GM21381 (cell line): ENCODE measurements around the gene FOXF2.

Source experiments
- ATAC-seq: cut with Tn5 transposase; IDR thresholded peaks from one replicate; pipeline ENCODE4 v1.9.1; 2021; ENCODE audit warnings: mild to moderate bottlenecking, moderate library complexity; ENCODE audit not compliant: unreplicated experiment

Gene FOXF2

DNA sequence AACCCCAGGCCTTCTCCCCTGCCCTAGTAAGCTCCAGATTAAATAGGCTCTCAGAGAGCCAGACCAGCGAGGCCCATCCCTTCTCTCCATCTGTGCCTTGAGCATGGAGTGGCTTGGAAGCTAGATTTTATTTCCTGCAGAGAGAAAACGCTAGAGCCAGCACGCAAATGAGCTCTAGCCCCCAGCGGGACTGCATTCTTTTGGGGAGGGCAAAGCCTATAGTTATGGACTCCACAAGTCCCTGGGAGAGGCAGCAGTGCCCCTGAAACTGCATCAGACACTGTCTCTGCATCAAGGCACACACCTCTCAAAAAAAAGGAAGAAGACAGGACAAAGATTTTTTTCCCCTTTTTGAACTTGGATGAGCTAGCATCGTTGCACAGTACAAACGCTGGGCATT, 15.8 kb downstream of the FOXF2 start:
- ATAC-seq: no peak

DNA sequence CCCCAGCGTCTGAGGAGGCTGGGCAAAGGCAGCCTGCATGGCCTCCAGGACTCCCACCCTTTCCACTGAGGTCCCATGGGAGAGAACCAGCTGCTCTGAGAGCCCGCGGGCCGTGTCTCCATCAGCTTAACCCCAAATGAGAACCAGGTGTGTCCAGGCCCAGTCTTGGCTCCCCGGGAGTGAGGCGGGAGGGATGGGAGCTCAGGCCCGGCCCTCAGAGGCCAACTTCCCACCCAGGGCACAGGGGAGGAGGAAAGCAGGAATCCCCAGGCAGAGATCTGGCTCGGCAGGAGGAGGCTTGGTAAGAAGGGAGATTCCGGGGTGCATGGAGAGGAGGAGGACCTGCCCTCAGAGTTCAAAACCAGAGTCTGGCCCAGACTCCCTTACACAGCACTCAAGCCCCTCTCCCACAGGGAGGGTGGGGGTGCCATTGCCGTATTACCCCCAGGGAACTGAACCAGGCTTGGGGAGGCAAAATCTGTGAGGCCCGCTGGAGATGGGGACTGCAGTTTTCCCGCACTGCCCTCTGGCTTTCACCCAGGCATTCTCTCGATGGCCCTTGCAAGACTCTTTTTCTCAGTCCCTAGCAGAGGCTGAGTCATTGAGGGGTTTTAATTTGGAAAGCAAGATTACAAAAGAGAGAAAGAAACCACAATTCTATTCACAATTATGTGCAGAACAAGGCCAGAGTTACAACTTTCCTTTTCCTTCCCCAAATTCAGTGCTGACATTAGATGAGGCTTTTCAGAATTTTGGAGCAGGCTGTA, 17.1 kb downstream of the FOXF2 start:
- ATAC-seq: no peak

DNA sequence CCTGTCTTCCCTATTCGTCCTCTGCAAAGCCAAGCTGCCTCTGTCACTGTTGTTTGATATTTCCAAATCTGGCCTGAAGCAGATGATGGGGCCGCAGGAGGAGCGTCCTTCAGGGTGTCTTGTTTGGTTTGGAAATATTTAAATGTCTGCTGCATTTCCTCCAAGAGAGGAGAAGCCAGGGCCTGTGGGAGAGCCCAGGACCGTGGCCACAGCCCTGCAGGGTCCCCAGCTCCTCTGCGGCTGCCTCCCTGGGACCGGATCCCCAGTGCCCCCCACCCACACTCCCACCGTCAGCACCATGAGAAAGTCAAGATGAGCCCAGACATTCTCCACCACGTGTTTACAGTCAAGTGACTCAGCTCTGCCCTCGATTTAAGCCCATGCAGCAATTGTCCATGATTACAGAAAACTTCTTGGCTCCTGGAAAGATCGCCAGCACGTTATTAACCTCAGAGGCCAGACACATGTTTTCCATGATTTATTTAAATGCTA, 18.2 kb downstream of the FOXF2 start:
- no peak for ATAC-seq

DNA sequence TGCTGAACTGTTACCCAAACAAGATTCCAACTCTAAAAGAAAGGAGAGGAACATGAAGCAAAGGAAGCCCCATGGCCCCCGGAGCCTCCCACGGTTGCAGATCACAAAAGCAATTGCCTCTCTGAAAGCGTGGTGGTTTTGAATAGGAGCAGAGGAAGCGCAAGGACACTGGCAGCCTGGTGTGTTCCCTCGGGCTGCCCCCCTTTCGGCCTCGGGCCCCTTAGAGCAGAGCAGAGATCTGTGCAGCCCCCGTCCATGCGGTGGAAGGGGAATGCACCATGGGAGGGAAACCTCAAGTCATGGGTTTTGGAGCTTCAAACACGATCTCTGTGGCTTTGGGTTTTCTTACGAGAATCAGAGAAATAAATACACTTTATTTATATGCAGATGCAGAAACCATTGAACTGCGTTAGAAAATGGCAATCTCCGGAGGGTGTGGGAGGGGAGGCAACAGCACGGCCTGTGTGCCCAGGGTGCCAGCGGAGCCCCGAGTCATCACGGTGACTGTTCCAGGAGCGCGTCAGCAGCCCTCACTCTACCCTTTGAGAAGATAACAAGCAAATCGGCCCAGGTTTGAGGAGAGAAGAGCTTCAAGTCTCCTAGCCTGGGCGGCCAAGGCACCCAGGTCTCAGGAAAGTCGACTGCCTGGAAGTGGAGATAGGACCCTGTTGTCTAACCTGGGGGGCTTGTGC, 20.5 kb downstream of the FOXF2 start:
- no peak for ATAC-seq

DNA sequence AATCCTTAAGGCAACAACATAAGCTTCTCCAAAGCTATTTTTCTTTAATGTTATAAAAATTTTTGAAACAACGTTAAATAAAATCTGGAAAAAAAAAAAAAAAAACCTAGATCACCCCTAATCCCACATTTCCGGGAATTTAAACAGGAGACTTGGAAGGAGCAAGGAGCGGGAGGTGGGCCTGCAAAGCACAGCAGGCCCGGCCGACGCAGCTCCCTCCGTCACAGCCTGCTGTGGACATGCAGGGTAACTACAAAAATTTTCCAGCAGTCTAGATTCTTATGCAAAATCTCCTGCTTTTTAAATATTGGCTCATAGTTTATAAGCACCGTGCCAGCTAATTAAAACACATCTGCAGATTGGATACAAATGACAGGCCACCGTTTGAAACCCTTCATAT, 23.5 kb downstream of the FOXF2 start:
- ATAC-seq: no peak

DNA sequence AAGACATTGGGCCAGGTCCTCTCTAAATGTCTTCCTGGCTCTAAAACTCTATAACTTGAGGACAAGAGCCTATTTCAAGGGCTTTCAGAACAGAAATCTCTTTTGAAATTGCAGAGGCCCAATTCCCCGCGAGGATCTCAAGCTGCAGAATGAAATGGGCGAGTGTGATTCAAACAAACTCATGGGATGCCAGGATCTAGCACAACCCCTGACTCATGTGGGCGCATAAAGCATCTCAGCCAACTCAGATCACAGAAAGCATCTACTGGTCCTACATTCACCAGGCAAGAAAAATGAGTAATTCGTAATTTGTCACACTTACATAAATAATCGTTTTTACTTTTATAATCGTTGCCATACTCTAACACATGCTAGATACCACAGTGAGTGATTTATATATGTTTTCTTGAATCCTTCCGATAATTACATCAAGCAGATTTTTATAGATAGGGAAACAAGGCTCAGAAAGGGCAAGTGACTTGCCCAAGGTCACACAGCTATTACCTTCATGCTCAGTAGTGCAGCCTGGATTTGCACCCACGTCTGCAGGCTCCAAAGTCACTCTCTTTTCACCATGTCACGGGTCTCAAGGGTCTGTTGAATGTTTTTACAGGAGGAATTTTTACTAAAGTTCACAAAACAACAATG, 26.2 kb downstream of the FOXF2 start:
- ATAC-seq: no peak

DNA sequence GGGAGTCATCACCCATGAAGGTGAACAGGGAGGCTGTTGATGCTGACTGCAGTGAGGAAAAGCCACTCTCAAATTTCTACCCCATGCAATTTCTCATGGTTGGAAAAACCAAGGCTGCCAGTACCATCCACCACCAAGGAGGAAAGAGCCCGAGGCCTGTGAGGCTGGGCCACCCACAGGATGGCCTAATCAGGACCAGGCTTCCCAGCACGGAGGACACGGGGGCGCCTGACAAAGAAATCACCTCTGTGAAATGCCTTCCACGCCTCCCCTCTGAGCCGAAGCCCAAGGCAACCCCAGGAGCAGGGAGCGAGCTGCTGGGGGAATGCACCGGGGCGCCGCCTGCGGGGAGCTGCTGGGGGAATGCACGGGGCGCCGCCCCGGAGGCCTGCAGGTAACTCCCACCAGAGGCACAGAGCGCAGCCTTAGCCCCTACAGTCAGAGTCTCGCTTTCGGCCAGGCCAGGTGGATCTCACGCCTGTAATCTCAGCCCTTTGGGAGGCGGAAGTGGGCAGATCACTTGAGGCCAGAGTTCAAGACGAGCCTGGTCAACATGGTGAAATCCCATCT, 26.9 kb downstream of the FOXF2 start:
- ATAC-seq: no peak

DNA sequence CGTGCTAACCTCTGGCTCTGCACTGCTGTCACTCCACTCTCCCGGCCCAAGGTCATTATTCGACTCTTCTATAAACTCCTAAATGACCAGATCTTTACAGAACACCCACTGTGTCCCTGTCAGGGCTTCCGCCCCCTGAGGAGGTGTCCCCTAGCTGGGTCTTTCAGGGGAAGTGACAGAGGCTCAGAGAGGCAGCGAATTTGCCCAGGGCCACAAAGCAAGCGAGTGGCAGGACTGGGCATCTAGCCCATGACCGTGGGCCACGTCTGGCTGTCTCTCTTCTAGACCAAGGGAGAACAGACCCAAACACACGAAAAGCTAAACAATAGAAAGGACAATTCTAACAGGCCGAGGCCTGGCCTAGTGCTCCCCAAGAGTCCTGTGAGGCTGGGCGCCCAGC, 27.4 kb downstream of the FOXF2 start:
- no peak for ATAC-seq

DNA sequence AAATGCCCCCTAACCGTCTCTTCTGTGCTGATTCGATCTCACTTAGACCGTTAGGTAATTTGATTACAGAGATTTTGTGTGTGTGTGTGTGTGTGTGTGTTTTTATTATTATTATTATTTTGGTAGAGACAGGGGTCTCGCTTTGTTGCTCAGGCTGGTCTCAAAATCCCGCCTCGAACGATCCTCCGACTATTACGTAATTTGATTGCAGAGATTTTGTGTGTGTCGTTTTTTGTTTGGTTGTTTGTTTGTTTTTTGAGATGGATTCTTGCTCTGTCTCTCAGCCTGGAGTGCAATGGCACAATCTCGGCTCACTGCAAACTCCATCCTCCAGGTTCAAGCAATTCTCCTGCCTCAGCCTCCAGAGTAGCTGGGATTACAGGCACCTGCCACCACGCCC, 28.3 kb downstream of the FOXF2 start:
- no peak for ATAC-seq

DNA sequence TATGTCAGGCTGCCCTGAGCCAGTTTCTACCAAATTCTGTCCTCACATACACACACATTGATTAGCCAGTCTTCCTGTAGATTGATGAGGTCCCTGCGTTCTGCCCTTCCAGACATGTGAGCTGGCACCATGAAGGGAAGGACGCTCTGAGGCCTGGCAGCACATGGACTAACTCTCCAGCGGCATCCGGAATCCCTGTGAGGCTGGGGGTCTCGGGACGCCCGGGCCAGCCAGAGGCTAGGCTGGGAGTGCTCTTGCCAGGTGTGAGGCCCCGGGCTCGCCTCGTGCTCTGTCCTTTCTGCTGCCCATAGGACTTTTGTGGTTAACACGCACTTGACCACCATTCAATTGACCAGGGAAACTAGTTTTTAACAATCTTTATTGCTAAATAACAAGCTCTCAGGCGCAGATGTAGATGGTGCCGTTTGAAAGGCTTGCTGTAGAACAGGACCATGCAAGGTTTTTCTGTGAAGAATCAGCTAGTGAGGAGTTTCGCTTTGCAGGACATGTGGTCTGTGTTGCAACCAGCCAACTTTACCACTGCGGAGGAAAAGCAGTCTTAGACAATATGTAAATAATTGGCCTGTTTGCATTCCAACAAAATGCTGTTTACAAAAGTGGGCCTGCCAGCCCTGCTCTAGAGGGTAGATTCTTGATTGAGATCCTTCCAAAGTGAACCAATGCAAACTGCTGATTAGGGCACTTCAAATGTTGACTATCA, 29.3 kb downstream of the FOXF2 start:
- ATAC-seq: no peak

DNA sequence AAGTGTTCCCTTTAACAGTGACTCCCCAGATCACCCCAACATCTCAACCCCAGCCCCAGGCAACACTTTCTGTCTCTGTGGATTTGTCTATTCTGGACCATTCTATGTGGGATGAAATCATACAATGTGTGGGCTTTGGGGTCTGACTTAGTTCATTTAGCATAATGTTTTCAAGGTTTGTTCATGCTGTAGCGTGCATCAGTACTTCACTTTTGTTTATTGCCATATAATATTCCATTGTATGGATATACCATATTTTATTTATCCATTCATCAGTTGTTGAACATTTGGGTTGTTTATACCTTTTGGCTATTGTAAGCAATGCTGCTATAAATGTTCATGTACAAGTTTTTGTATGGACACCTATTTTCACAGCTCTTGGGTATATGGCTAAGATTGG, 31.0 kb downstream of the FOXF2 start:
- ATAC-seq: no peak

DNA sequence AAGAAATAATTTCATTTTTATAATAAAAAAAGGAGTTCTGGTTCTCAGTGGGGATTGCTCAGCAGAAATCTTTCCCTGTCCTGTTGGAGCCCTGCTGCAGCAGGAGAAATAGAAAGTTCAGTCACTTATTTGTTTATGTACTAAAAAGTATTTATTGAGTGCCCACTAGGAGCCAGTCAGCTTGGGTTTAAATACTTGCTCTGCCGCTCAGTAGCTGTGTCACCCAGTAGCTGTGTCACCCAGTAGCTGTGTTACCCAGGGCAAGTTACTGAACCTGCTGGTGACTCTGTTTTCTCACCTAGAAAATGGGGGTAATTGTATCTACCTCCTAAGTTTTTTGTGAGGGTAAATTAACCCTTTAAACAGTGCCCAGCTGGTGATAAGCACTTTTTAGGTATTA, 32.9 kb downstream of the FOXF2 start:
- no peak for ATAC-seq

DNA sequence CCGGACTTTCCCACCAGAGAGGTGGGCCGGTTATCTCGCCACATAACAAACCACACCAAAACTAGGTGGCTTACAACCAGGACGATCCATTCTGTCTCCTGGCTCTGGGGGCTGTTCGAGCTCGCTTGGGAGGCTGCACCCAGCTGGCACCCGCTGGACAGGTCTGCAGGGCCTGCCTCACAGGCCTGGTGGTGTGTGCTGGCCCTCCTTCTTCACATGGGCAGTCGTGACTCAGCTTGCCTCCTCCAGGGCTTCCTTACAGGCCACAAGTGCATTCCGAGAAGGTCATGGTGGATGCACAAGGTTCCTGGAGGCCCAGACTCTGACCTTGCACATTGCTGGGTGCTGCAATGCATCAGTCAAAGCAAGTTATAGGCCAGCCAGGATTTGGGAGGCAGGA, 34.2 kb downstream of the FOXF2 start:
- ATAC-seq: no peak

DNA sequence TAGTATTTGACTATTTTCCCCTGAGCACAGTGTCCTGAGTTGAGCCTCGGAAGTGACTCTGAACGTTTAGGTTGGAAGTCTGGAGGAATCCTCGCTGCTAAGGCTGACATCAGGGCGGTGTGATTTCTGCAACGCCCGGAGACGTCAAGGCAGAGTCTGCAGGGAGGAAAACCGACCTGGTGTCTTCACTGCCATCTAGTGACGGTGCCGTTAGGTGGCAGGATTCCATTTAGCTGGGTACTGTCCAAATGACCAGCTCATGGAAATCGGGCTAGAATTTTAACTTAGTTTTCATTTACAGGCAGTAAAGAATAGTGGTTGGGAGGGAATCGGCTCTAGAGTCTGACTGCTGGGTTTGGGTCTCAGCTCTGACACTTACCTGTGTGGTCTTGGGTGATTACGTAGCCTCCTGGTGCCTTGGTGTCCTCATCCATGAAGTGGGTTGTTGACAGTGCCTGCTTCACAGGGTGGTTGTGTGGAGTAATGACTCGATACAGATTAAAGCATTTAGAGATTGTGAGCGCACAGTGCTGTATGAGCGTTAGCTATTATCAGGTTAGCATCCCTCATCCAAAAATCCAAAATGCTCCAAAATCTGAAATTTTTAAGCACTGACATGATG, 35.0 kb downstream of the FOXF2 start:
- ATAC-seq: no peak

DNA sequence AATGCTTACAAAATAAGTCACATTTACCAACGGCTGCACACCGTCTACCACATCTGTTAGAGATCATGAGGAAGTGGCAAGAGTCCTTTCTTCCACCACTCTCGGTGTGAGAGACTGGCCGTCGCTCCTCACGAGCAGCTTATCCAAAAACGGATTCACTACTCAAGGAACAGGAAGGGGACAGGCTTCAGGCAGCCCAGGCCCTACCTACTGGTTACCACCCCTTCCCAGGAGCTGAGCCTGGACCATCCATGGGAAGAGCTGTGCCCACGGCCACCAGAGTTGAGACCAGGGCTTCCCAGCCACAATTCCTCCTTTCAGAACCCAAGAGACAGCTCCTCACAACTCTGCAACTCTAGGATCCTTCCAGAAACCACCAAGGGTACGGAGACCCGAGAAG, 37.0 kb downstream of the FOXF2 start:
- ATAC-seq: no peak

DNA sequence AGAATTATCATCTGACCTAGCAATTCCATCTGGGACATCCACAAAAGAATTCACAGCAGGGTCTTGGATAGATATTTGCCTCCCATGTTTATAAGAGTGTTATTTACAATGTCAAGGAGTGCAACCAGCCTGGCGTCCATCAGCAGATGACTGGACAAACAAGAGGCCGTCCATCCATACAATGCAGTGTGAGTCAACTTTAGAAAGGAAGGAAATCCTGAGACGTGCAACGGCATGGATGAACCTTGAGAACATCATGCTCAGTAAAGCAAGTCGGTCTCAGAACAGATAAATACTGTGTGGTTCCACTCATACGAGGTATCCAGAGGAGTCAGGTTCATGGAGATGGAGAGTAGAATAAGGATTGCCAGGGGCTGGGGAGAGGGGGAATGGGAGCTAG, 46.4 kb downstream of the FOXF2 start:
- ATAC-seq: no peak

DNA sequence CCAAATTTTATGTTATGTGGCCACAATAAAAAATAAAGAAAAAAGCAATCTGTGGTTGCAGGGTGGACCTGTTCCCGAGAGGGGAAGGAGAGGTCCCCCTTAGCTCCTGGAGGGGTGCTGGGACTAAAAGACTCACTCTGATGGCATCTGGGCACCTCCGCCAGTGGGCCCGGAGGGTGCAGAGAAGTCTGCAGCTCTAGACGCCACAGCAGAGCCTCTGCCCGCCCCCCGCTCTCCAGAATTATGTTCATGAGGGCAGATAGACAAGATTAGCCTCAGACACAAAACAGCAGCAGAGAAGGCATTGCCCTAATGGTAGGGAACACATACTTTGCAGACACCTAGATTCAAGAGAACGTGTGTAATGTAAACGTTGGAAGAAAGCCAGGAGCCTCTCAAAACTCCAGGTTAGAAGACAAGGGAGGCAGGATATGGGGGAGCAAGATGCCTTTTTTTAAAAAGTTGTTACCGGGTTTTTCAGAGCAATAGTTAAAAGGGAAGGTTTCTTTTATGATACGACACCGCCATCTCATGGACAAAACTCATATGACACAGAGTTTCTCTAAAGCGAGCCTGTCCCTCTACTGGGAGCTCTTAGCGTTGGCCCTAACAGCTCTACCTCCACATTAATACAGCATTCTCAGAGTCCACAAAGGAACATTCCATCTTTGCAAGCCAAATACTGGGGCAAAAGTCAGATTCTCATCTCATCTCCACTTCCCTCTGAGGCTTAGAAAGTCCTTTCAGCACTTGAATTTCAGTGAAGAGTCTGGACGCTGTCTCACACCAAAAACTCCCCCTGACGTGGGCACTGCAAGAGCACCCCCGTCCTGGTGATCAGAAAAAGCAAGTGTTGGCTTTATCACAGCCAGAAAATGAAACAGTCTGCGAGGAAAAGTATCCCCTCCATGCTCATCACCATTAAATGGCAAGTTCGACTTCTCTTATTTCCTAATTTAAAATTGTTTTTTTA, 47.2 kb downstream of the FOXF2 start:
- peak; percentile 65 for ATAC-seq

DNA sequence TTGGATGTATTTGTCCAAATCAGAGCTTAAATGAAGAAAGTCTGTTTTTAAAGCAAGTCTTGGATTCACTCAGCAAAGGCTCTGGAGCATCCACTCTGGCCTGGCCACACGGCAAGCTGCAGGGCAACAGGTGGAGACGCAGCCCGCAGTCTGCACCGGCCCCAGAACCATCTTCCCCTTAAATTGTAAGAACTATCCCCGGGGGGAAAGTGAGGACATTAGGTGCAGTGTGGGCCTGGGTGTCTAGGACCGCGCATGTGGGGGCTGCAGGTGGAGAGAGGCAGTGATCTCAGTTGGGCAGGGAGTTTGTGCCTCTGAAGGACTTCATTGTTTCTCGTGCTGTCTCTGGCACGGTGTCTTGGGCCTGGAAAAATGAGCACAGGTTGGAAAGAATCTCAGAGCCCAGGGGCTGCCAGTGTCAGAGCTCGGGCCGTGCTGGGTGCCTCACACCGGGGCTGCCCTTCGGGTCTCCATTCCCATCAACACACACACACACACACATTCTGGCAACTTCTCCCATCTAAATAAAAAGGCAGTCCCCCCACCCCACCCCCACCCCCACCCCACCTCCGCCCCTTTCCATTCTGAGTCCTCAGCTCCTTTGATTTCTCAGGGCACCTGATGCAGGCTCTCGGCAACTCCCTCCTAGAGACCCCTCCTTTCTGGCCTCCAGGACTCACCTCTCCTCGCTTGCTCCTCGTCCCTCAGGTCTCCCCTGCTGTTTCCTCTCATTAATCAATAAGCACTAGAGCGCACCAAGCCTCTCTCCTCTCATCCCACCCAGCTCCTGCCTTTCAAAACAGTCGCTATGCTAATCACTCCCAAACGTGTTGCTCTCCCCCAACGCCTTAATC, 48.4 kb downstream of the FOXF2 start:
- ATAC-seq: no peak
